LNCaP clone FGC (cell line): ENCODE measurements around the gene SIPA1L3.
"Not testable (repeated sequence)": the region's sequence is repeated elsewhere in the genome, so short reads cannot be mapped to it uniquely, and the experiment has no call there.

Source experiments
- DNase-seq: peaks from one replicate; pipeline ENCODE4 v3.0.0-alpha.2; 2011; ENCODE audit warnings: low read depth
- H3K4me3 ChIP-seq: 2 replicates; pipeline ENCODE4 v1.5.1; 2011; ENCODE audit warnings: mild to moderate bottlenecking, low read depth, low read length, control low read depth
- CTCF ChIP-seq: IDR thresholded peaks from 2 replicates; pipeline ENCODE4 v1.5.1; 2012; ENCODE audit warnings: mild to moderate bottlenecking; ENCODE audit not compliant: control insufficient read depth, insufficient read depth; ENCODE audit errors: extremely low read depth

The SIPA1L3 gene

GRCh38 chr19:37909661-37910199 is 2.7 kb downstream of the SIPA1L3 start:
- no peak overlapping the region for H3K4me3 ChIP-seq
- no peak for DNase-seq
- no peak for TF ChIP-seq CTCF

- TF ChIP-seq CTCF, result no peak
- no peak for DNase-seq
- no peak overlapping the region for H3K4me3 ChIP-seq
These were observed 7.9 kb downstream of the SIPA1L3 start for GRCh38 chr19:37914908-37915307.

- no peak for DNase-seq
- no peak overlapping the region for H3K4me3 ChIP-seq
- no peak for TF ChIP-seq CTCF
These were observed 13.8 kb downstream of the SIPA1L3 start for GRCh38 chr19:37920591-37921450.

- not testable (repeated sequence) for DNase-seq
These were observed 17.6 kb downstream of the SIPA1L3 start for GRCh38 chr19:37924573-37924972.

GRCh38 chr19:37925212-37925611 is 18.2 kb downstream of the SIPA1L3 start:
- no peak overlapping the region for H3K4me3 ChIP-seq
- no peak for DNase-seq
- no peak for TF ChIP-seq CTCF

More at GRCh38 chr19:37924573-37924972, 17.6 kb downstream of the SIPA1L3 start:
- not testable (repeated sequence) for H3K4me3 ChIP-seq

GRCh38 chr19:37926255-37926654 is 19.2 kb downstream of the SIPA1L3 start:
- no peak for DNase-seq
- no peak overlapping the region for H3K4me3 ChIP-seq
- no peak for TF ChIP-seq CTCF

- TF ChIP-seq CTCF, result no peak
- no peak for DNase-seq
- H3K4me3 ChIP-seq, result no peak overlapping the region
These were observed 19.7 kb downstream of the SIPA1L3 start for GRCh38 chr19:37926711-37927110.
